IMR-90 (cell line): ENCODE data around the gene TSKS. TPM values are rescaled to one million over a fixed set of nuclear protein-coding genes. Genes with fewer than 3 reads are reported as not detected.

Source experiments
- ATAC-seq: fragments of 200-7000 bp; cut with Tn5 transposase; 2 replicates; pipeline ENCODE4 v1.9.1; 2020; ENCODE audit warnings: low read depth, mild to moderate bottlenecking, moderate library complexity
- BruUV-seq: library from RNA; stranded (reverse); fragments of 400-500 nt; replicated peaks from 2 replicates; lab custom pipeline; 2021; lab: Mats Ljungman, UMichigan
- CTCF ChIA-PET: fragments of 300-600 bp; formaldehyde crosslinking; extraction: SDS; loops from one replicate; lab custom pipeline; 2021; ENCODE audit warnings: antibody characterized with exemption; lab: Yijun Ruan, JAX
- POLR2A ChIA-PET: fragments of 300-600 bp; sonication (Branson Sonifier 250); formaldehyde crosslinking; loops from one replicate; lab custom pipeline; 2022; ENCODE audit warnings: antibody characterized with exemption; ENCODE audit not compliant: unreplicated experiment; lab: Charles Lee
- DNase-seq: peaks from one replicate; pipeline ENCODE4 v3.0.0; 2013
- H2AFZ ChIP-seq: replicated peaks from 2 replicates; pipeline ENCODE3; 2013; ENCODE audit warnings: low read length, mild to moderate bottlenecking; ENCODE audit not compliant: poor library complexity
- H2AK5ac ChIP-seq: 2 replicates; pipeline ENCODE4 v1.6.1; 2013; ENCODE audit warnings: low read depth, low read length, inconsistent platforms
- H2AK9ac ChIP-seq: replicated peaks from 2 replicates; pipeline ENCODE3; 2013; ENCODE audit warnings: mild to moderate bottlenecking, low read depth, low read length, moderate library complexity; ENCODE audit not compliant: poor library complexity
- H2BK120ac ChIP-seq: 2 replicates; pipeline ENCODE4 v1.6.1; 2013; ENCODE audit warnings: low read depth, low read length, inconsistent platforms
- H2BK15ac ChIP-seq: 3 replicates; pipeline ENCODE4 v1.6.1; 2013; ENCODE audit warnings: low read depth, low read length, inconsistent platforms
- H2BK20ac ChIP-seq: 2 replicates; pipeline ENCODE4 v1.6.1; 2013; ENCODE audit warnings: low read depth, mild to moderate bottlenecking, inconsistent platforms, low read length, moderate library complexity
- H2BK5ac ChIP-seq: 2 replicates; pipeline ENCODE4 v1.6.1; 2013; ENCODE audit warnings: mild to moderate bottlenecking, low read depth, low read length, inconsistent platforms; ENCODE audit not compliant: poor library complexity, severe bottlenecking
- H3K14ac ChIP-seq: replicated peaks from 2 replicates; pipeline ENCODE4 v1.6.1; 2013; ENCODE audit warnings: low read depth, low read length, inconsistent platforms
- H3K18ac ChIP-seq: 2 replicates; pipeline ENCODE4 v1.6.1; 2013; ENCODE audit warnings: low read depth, low read length, control low read depth
- H3K23ac ChIP-seq: 2 replicates; pipeline ENCODE4 v1.6.1; 2013; ENCODE audit warnings: low read depth, low read length, inconsistent platforms
- H3K27ac ChIP-seq: 2 replicates; pipeline ENCODE4 v1.5.1; 2013; ENCODE audit warnings: mild to moderate bottlenecking, control low read depth, low read length; ENCODE audit not compliant: insufficient read depth
- H3K27me3 ChIP-seq: 2 replicates; pipeline ENCODE4 v1.6.1; 2013; ENCODE audit warnings: low read length; ENCODE audit not compliant: control insufficient read depth, insufficient read depth
- H3K36me3 ChIP-seq: 2 replicates; pipeline ENCODE4 v1.6.1; 2013; ENCODE audit warnings: low read length, mixed read lengths; ENCODE audit not compliant: control insufficient read depth, insufficient read depth
- H3K4ac ChIP-seq: 2 replicates; pipeline ENCODE4 v1.6.1; 2013; ENCODE audit warnings: low read depth, low read length, inconsistent platforms
- H3K4me1 ChIP-seq: 2 replicates; pipeline ENCODE4 v1.6.1; 2013; ENCODE audit warnings: low read length, mixed read lengths; ENCODE audit not compliant: control insufficient read depth, insufficient read depth
- H3K4me2 ChIP-seq: 2 replicates; pipeline ENCODE4 v1.6.1; 2013; ENCODE audit warnings: low read depth, mild to moderate bottlenecking, control low read depth, low read length, moderate library complexity
- H3K4me3 ChIP-seq: 2 replicates; pipeline ENCODE4 v1.5.1; 2013; ENCODE audit warnings: low read depth, mild to moderate bottlenecking, control low read depth, low read length, moderate library complexity; ENCODE audit not compliant: insufficient read depth
- H3K56ac ChIP-seq: 2 replicates; pipeline ENCODE4 v1.6.1; 2013; ENCODE audit warnings: low read length, inconsistent platforms; ENCODE audit not compliant: insufficient read depth; ENCODE audit errors: extremely low read depth
- H3K79me1 ChIP-seq, 2 experiments: 2 replicates each; pipeline ENCODE4 v1.6.1; 2013; ENCODE audit warnings: low read length in 2 of 2, inconsistent platforms in 1 of 2, low read depth in 1 of 2
- H3K9ac ChIP-seq: 2 replicates; pipeline ENCODE4 v1.6.1; 2013; ENCODE audit warnings: low read depth, low read length, control low read depth
- H3K9me1 ChIP-seq: 2 replicates; pipeline ENCODE4 v1.6.1; 2013; ENCODE audit warnings: low read length, inconsistent platforms; ENCODE audit not compliant: insufficient read depth
- H3K9me3 ChIP-seq: 2 replicates; pipeline ENCODE4 v1.6.1; 2013; ENCODE audit warnings: low read length; ENCODE audit not compliant: control insufficient read depth, insufficient read depth
- H4K20me1 ChIP-seq: 2 replicates; pipeline ENCODE4 v1.6.1; 2013; ENCODE audit warnings: low read length, inconsistent platforms; ENCODE audit not compliant: insufficient read depth
- H4K5ac ChIP-seq: 2 replicates; pipeline ENCODE4 v1.6.1; 2013; ENCODE audit warnings: mild to moderate bottlenecking, low read depth, low read length, control low read depth
- H4K8ac ChIP-seq, 2 experiments: 2 replicates each; pipeline ENCODE4 v1.6.1; 2013; ENCODE audit warnings: low read depth in 2 of 2, low read length in 2 of 2, control low read depth in 1 of 2, inconsistent platforms in 1 of 2
- H4K91ac ChIP-seq: 2 replicates; pipeline ENCODE4 v1.6.1; 2013; ENCODE audit warnings: low read depth, low read length, inconsistent platforms; ENCODE audit not compliant: insufficient read depth
- CEBPB ChIP-seq: IDR thresholded peaks from 2 replicates; pipeline ENCODE4 v1.6.1; 2012; ENCODE audit warnings: low read depth, low read length, improper control_type of control experiment
- CHD1 ChIP-seq: IDR thresholded peaks from 2 replicates; pipeline ENCODE4 v1.6.1; 2012; ENCODE audit warnings: low read depth, low read length, improper control_type of control experiment
- MAZ ChIP-seq: IDR thresholded peaks from 2 replicates; pipeline ENCODE4 v1.6.1; 2012; ENCODE audit warnings: low read depth, mild to moderate bottlenecking, low read length, improper control_type of control experiment, moderate library complexity, borderline replicate concordance
- SMC3 ChIP-seq: fragments of 150-350 bp; IDR thresholded peaks from 2 replicates; pipeline ENCODE4 v1.6.1; 2016; ENCODE audit warnings: low read depth, mild to moderate bottlenecking, antibody characterized with exemption, low read length, moderate library complexity
- WGBS, 2 experiments: methylation state at CpG; one replicate each; pipeline versions ENCODE4 v1.1.5 to v1.1.7; 2013; ENCODE audit warnings: missing lambda C conversion rate in 2 of 2; ENCODE audit not compliant: insufficient read length in 1 of 2; ENCODE audit errors: extremely low coverage in 2 of 2; 5-methylcytosine and 5-hydroxymethylcytosine counted together
- dilution Hi-C: fragments of 300-500 bp; cut with HindIII; formaldehyde crosslinking; loops from one replicate; pipeline ENCODE4 v1.14.3; 2018; ENCODE audit warnings: low sequenced_read_pairs; ENCODE audit not compliant: unreplicated experiment
- in situ Hi-C: fragments of 300-500 bp; cut with MboI; formaldehyde crosslinking; loops from 3 replicates; pipeline ENCODE4 v1.14.3; 2019; ENCODE audit warnings: low sequenced_read_pairs, inconsistent platforms, mixed read lengths
- intact Hi-C: fragments of 100-400 bp; cut with micrococcal nuclease; formaldehyde crosslinking; loops from 2 replicates; pipeline ENCODE4 v1.10.0; 2022
- polyA plus RNA-seq, 3 experiments: library from polyadenylated mRNA; depleted of rRNA; stranded (reverse); fragments of >200 nt; gene quantifications; 2 replicates each; pipeline ENCODE4 v1.2.3, GENCODE V29; 2012; ENCODE audit warnings: low replicate concordance in 1 of 3
- total RNA-seq: library from RNA; depleted of rRNA; stranded (reverse); fragments of >200 nt; gene quantifications from 2 replicates; pipeline ENCODE4 v1.2.3, GENCODE V29; 2012

TSKS gene
- total and polyA plus RNA-seq, 2 of the 4 experiments (the other 2 are of a cell fraction), result not detected

GRCh38 chr19:49766930-49767299 is 3.8 kb upstream of the TSKS start, which contains the start of gene AP2A1:
Gene AP2A1 (plus strand): TSS chr19:49767001. CDS start chr19:49767134, 133 bp downstream.
- peaks cover 19% of the 10 kb centered on the region for H3K9me1 ChIP-seq
- DNase-seq (no peak), ATAC-seq (peak; percentile 1; the same call in 1 of the 2 replicates)
- peak within 1 kb of the TSS; percentile 92 for H3K4me2 ChIP-seq
- peak within 1 kb of the TSS; percentile 100 for H3K18ac ChIP-seq
- H2BK15ac ChIP-seq, result peak within 1 kb of the TSS; percentile 95; the same call in 2 of the 3 replicates
- H4K20me1 ChIP-seq, result peaks cover 30% of the 10 kb centered on the region
- H2AK5ac ChIP-seq, result peak within 1 kb of the TSS; percentile 89
- dilution Hi-C loops (no loop called here), intact Hi-C loops (loop anchor here (2.0 to 5.0 kb wide), 2 partner anchors 40 to 76 kb away; partner anchors contain the start of gene CPT1C), in situ Hi-C loops (no loop called here)
- H3K36me3 ChIP-seq, result no peaks in the 10 kb centered on the region
- peak within 1 kb of the TSS; percentile 98 for H2AFZ ChIP-seq
- peak within 1 kb of the TSS; percentile 88 for H3K23ac ChIP-seq
- peaks cover 11% of the 10 kb centered on the region for H3K4me1 ChIP-seq
- WGBS, 2 experiments, result 0% methylated on average over 15 of the region's 38 CpGs; no CpG with 5 or more reads in 1 of the 2 experiments
- peak within 1 kb of the TSS; percentile 74 for H3K9ac ChIP-seq
- peak within 1 kb of the TSS; percentile 74 for H3K4me3 ChIP-seq
- TF ChIP-seq CHD1 (no peak), SMC3 (0 out of 2 replicates have a peak, but pooled peaks have one; percentile 5), MAZ (no peak), CEBPB (no peak)
- H3K27ac ChIP-seq, result peak within 1 kb of the TSS; percentile 89
- CTCF ChIA-PET, result interaction anchor here (0.5 kb wide), 1 partner anchor 8 kb away, joined by 3 read pairs; no protein-coding TSS in a partner anchor
- peak within 1 kb of the TSS; percentile 99 for H2BK120ac ChIP-seq
- peak within 1 kb of the TSS; percentile 99 for H2BK20ac ChIP-seq
- H3K27me3 ChIP-seq, result no peaks in the 10 kb centered on the region
- peak within 1 kb of the TSS; percentile 98 for H2AK9ac ChIP-seq
- peak within 1 kb of the TSS; percentile 93 to 99 for H4K8ac ChIP-seq
- peak within 1 kb of the TSS; percentile 84 for H3K14ac ChIP-seq
- no peaks in the 10 kb centered on the region for H3K9me3 ChIP-seq
- peak within 1 kb of the TSS; percentile 95 for H3K56ac ChIP-seq
- H3K79me1 ChIP-seq, result peaks cover 6 to 46% of the 10 kb centered on the region in 2 experiments
- peak within 1 kb of the TSS; percentile 95 for H4K5ac ChIP-seq
- H4K91ac ChIP-seq, result peak within 1 kb of the TSS; percentile 95
- H2BK5ac ChIP-seq, result peak within 1 kb of the TSS; percentile 95
- H3K4ac ChIP-seq, result peak within 1 kb of the TSS; percentile 93
- no TSS peak for BruUV-seq
- POLR2A ChIA-PET, result interaction anchor here (1.0 kb wide), 1 partner anchor 9 kb away, joined by 9 read pairs; no protein-coding TSS in a partner anchor
